Measurements from ENCODE around the gene CNTNAP2.
"Not testable (repeated sequence)": the region's sequence is repeated elsewhere in the genome, so short reads cannot be mapped to it uniquely, and the experiment has no call there.

CNTNAP2 gene

GRCh38 chr7:147658392-147658967, 1541.9 kb downstream of the CNTNAP2 start:
- no peak for DNase-seq (ENCODE audit: low read depth)

- DNase-seq (ENCODE audit: low read depth), result no peak
These were observed 1542.7 kb downstream of the CNTNAP2 start for GRCh38 chr7:147659036-147659995.

GRCh38 chr7:147664541-147664940, 1547.9 kb downstream of the CNTNAP2 start:
- DNase-seq (ENCODE audit: low read depth), result no peak

GRCh38 chr7:147670759-147671158, 1554.2 kb downstream of the CNTNAP2 start:
- DNase-seq (ENCODE audit: low read depth), result no peak

GRCh38 chr7:147674705-147675104, 1558.1 kb downstream of the CNTNAP2 start:
- DNase-seq (ENCODE audit: low read depth), result no peak

GRCh38 chr7:147678943-147679342, 1562.3 kb downstream of the CNTNAP2 start:
- no peak for DNase-seq (ENCODE audit: low read depth)

- DNase-seq (ENCODE audit: low read depth), result no peak
These were observed 1564.9 kb downstream of the CNTNAP2 start for GRCh38 chr7:147681530-147681929.

- no peak for DNase-seq (ENCODE audit: low read depth)
These were observed 1584.1 kb downstream of the CNTNAP2 start for GRCh38 chr7:147700702-147701101.

- DNase-seq (ENCODE audit: low read depth), result no peak
These were observed 1591.3 kb downstream of the CNTNAP2 start for GRCh38 chr7:147707926-147708325.

- no peak for DNase-seq (ENCODE audit: low read depth)
These were observed 1592.3 kb downstream of the CNTNAP2 start for GRCh38 chr7:147708871-147709270.

- no peak for DNase-seq (ENCODE audit: low read depth)
These were observed 1594.8 kb downstream of the CNTNAP2 start for GRCh38 chr7:147711447-147711846.

- no peak for DNase-seq (ENCODE audit: low read depth)
These were observed 1605.6 kb downstream of the CNTNAP2 start for GRCh38 chr7:147721962-147722830.

- DNase-seq (ENCODE audit: low read depth), result no peak
These were observed 1606.9 kb downstream of the CNTNAP2 start for GRCh38 chr7:147723536-147723935.

- no peak for DNase-seq (ENCODE audit: low read depth)
These were observed 1614.7 kb downstream of the CNTNAP2 start for GRCh38 chr7:147731311-147731710.

GRCh38 chr7:147737559-147738214, 1621.1 kb downstream of the CNTNAP2 start:
- DNase-seq (ENCODE audit: low read depth), result not testable (repeated sequence)

GRCh38 chr7:147742301-147742700, 1625.7 kb downstream of the CNTNAP2 start:
- DNase-seq (ENCODE audit: low read depth), result no peak

GRCh38 chr7:147756300-147756699, 1639.7 kb downstream of the CNTNAP2 start:
- no peak for DNase-seq (ENCODE audit: low read depth)

GRCh38 chr7:147759327-147759943, 1642.8 kb downstream of the CNTNAP2 start:
- no peak for DNase-seq (ENCODE audit: low read depth)

- no peak for DNase-seq (ENCODE audit: low read depth)
These were observed 1648.7 kb downstream of the CNTNAP2 start for GRCh38 chr7:147765301-147765700.

- no peak for DNase-seq (ENCODE audit: low read depth)
These were observed 1654.7 kb downstream of the CNTNAP2 start for GRCh38 chr7:147771344-147771743.

GRCh38 chr7:147774461-147774860, 1657.9 kb downstream of the CNTNAP2 start:
- DNase-seq (ENCODE audit: low read depth), result no peak
